SH-SY5Y (cell line): ENCODE measurements around the gene MT4.

Experiments
- GATA2 ChIP-seq: IDR thresholded peaks from 2 replicates; pipeline ENCODE4 v1.6.1; 2011; ENCODE audit warnings: mild to moderate bottlenecking, low read depth, low read length
- GATA3 ChIP-seq: IDR thresholded peaks from 2 replicates; pipeline ENCODE4 v1.6.1; 2011; ENCODE audit warnings: low read depth, mild to moderate bottlenecking, low read length, moderate library complexity

- TF ChIP-seq GATA2 = no peak
- TF ChIP-seq GATA3 = no peak
Measured at GRCh38 chr16:56610609-56611111, 45.8 kb downstream of the MT4 start.
